SK-N-SH treated with all-trans-retinoic acid at 6 μM for 48 hours (cell line): ENCODE data around the gene TSC2.

Experiments used
- ATAC-seq: fragments of 200-7000 bp; cut with Tn5 transposase; 3 replicates; pipeline ENCODE4 v1.9.1; 2020; ENCODE audit warnings: mild to moderate bottlenecking, moderate library complexity
- ARNTL ChIP-seq: fragments of 450-650 bp; formaldehyde crosslinking; IDR thresholded peaks from 2 replicates; pipeline ENCODE4 v1.5.0; 2020; ENCODE audit warnings: low read depth, mild to moderate bottlenecking, moderate library complexity, borderline replicate concordance
- BACH2 ChIP-seq: fragments of 250-450 bp; sonication (Bioruptor Pico); IDR thresholded peaks from 2 replicates; pipeline ENCODE4 v1.9.0; 2021; ENCODE audit warnings: mild to moderate bottlenecking, borderline replicate concordance
- CSDC2 ChIP-seq: fragments of 250-450 bp; sonication (Bioruptor Pico); IDR thresholded peaks from 2 replicates; pipeline ENCODE4 v1.5.0; 2020; ENCODE audit warnings: mild to moderate bottlenecking, moderate library complexity
- ESRRG ChIP-seq: fragments of 250-450 bp; sonication (Bioruptor Pico); IDR thresholded peaks from 2 replicates; pipeline ENCODE4 v1.6.1; 2021; ENCODE audit warnings: mild to moderate bottlenecking
- GLIS3 ChIP-seq: fragments of 250-450 bp; sonication (Bioruptor Pico); IDR thresholded peaks from 2 replicates; pipeline ENCODE4 v1.5.0; 2020; ENCODE audit warnings: mild to moderate bottlenecking, moderate library complexity
- ISL1 ChIP-seq: fragments of 250-450 bp; sonication (Bioruptor Pico); IDR thresholded peaks from 2 replicates; pipeline ENCODE4 v2.1.2; 2022; ENCODE audit warnings: mild to moderate bottlenecking, moderate library complexity
- OSR1 ChIP-seq: fragments of 250-450 bp; sonication (Bioruptor Pico); IDR thresholded peaks from 2 replicates; pipeline ENCODE4 v1.8.0; 2022; ENCODE audit warnings: moderate library complexity, mild to moderate bottlenecking, inconsistent platforms
- PPARA ChIP-seq: fragments of 250-450 bp; sonication (Bioruptor Pico); IDR thresholded peaks from 2 replicates; pipeline ENCODE4 v1.5.0; 2020; ENCODE audit warnings: mild to moderate bottlenecking, borderline replicate concordance
- RARB ChIP-seq: fragments of 250-450 bp; sonication (Bioruptor Pico); IDR thresholded peaks from 2 replicates; pipeline ENCODE4 v1.8.0; 2021; ENCODE audit warnings: mild to moderate bottlenecking, moderate library complexity
- TCF4 ChIP-seq: fragments of 250-450 bp; sonication (Bioruptor Pico); IDR thresholded peaks from 2 replicates; pipeline ENCODE4 v1.8.0; 2021; ENCODE audit warnings: mild to moderate bottlenecking, moderate library complexity, borderline replicate concordance
- TOX ChIP-seq: fragments of 250-450 bp; sonication (Bioruptor Pico); IDR thresholded peaks from 2 replicates; pipeline ENCODE4 v1.8.0; 2021; ENCODE audit warnings: mild to moderate bottlenecking, moderate library complexity, borderline replicate concordance
- TSHZ2 ChIP-seq: fragments of 250-450 bp; sonication (Bioruptor Pico); IDR thresholded peaks from 2 replicates; pipeline ENCODE4 v1.5.0; 2020; ENCODE audit warnings: mild to moderate bottlenecking, moderate library complexity
- ZC3H10 ChIP-seq: fragments of 250-450 bp; sonication (Bioruptor Pico); IDR thresholded peaks from 2 replicates; pipeline ENCODE4 v1.5.1; 2021; ENCODE audit warnings: mild to moderate bottlenecking, moderate library complexity
- ZFP3 ChIP-seq: fragments of 250-450 bp; sonication (Bioruptor Pico); IDR thresholded peaks from 2 replicates; pipeline ENCODE4 v1.5.0; 2020; ENCODE audit warnings: mild to moderate bottlenecking, moderate library complexity
- ZFP30 ChIP-seq: fragments of 450-650 bp; formaldehyde crosslinking; IDR thresholded peaks from 2 replicates; pipeline ENCODE4 v1.5.0; 2022; ENCODE audit warnings: mild to moderate bottlenecking, moderate library complexity
- ZNF565 ChIP-seq: fragments of 450-650 bp; formaldehyde crosslinking; conservative IDR thresholded peaks from 2 replicates; pipeline ENCODE4 v1.5.0; 2020; ENCODE audit warnings: low read depth, mild to moderate bottlenecking, moderate library complexity
- ZNF70 ChIP-seq: fragments of 450-650 bp; formaldehyde crosslinking; IDR thresholded peaks from 2 replicates; pipeline ENCODE4 v1.5.0; 2020; ENCODE audit warnings: mild to moderate bottlenecking, moderate library complexity
- ZNF8 ChIP-seq: fragments of 450-650 bp; formaldehyde crosslinking; IDR thresholded peaks from 2 replicates; pipeline ENCODE4 v1.5.0; 2020; ENCODE audit warnings: mild to moderate bottlenecking, moderate library complexity
- TF ChIP-seq, protein P1 (sequence below): fragments of 250-450 bp; sonication (Bioruptor Pico); IDR thresholded peaks from 2 replicates; pipeline ENCODE4 v1.5.1; 2020; ENCODE audit warnings: low read depth, mild to moderate bottlenecking, moderate library complexity
- TF ChIP-seq, protein P2 (sequence below): fragments of 250-450 bp; sonication (Bioruptor Pico); IDR thresholded peaks from 2 replicates; pipeline ENCODE4 v1.8.0; 2021; ENCODE audit warnings: low read depth, mild to moderate bottlenecking, moderate library complexity, borderline replicate concordance
- TF ChIP-seq, protein P3 (sequence below): fragments of 250-450 bp; sonication (Bioruptor Pico); IDR thresholded peaks from 2 replicates; pipeline ENCODE4 v1.5.1; 2021; ENCODE audit warnings: mild to moderate bottlenecking, moderate library complexity

TSC2 gene

DNA sequence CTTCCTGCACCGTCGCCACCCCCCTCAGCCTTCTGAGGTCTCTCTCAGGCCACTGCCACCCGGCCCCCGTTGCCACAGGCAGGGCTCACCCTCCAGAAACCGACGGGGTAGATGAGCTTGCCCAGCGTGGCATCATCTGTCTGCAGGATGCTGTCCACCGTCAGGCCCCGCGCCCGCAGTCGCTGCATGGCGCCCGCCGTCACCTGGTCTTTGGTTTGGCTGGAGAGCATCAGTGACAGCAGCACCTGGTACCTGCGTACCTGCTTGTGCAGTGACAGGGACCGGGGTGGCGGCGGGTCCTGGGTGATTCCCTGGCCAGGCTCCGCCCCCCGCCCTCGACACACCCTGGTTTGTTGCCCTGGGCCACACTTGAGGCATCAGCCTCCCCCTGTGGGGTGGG, 3.2 kb upstream of the TSC2 start (continued):
- TF ChIP-seq TCF4 (CRISPR knock-in tag), result no peak
- no peak for TF ChIP-seq ZNF565 (CRISPR knock-in tag)
- TF ChIP-seq ESRRG (CRISPR knock-in tag), result no peak
- TF ChIP-seq, protein P1, sequence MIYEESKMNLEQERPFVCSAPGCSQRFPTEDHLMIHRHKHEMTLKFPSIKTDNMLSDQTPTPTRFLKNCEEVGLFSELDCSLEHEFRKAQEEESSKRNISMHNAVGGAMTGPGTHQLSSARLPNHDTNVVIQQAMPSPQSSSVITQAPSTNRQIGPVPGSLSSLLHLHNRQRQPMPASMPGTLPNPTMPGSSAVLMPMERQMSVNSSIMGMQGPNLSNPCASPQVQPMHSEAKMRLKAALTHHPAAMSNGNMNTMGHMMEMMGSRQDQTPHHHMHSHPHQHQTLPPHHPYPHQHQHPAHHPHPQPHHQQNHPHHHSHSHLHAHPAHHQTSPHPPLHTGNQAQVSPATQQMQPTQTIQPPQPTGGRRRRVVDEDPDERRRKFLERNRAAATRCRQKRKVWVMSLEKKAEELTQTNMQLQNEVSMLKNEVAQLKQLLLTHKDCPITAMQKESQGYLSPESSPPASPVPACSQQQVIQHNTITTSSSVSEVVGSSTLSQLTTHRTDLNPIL (CRISPR knock-in tag), result no peak
- TF ChIP-seq ZNF8, result no peak

GRCh38 chr16:2045965-2046892, 1.6 kb upstream of the TSC2 start:
- ATAC-seq, result no peak
- TF ChIP-seq OSR1 (no peak), PPARA (no peak), GLIS3 (CRISPR knock-in tag) (no peak), ZNF70 (no peak), TCF4 (CRISPR knock-in tag) (no peak), CSDC2 (CRISPR knock-in tag) (no peak), BACH2 (CRISPR knock-in tag) (no peak), ZC3H10 (CRISPR knock-in tag) (no peak), TSHZ2 (no peak), ZFP30 (CRISPR knock-in tag) (no peak), TOX (CRISPR knock-in tag) (no peak), ISL1 (CRISPR knock-in tag) (no peak)
- TF ChIP-seq, protein P2, sequence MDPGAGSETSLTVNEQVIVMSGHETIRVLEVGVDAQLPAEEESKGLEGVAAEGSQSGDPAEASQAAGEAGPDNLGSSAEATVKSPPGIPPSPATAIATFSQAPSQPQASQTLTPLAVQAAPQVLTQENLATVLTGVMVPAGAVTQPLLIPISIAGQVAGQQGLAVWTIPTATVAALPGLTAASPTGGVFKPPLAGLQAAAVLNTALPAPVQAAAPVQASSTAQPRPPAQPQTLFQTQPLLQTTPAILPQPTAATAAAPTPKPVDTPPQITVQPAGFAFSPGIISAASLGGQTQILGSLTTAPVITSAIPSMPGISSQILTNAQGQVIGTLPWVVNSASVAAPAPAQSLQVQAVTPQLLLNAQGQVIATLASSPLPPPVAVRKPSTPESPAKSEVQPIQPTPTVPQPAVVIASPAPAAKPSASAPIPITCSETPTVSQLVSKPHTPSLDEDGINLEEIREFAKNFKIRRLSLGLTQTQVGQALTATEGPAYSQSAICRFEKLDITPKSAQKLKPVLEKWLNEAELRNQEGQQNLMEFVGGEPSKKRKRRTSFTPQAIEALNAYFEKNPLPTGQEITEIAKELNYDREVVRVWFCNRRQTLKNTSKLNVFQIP (CRISPR knock-in tag), result no peak

DNA sequence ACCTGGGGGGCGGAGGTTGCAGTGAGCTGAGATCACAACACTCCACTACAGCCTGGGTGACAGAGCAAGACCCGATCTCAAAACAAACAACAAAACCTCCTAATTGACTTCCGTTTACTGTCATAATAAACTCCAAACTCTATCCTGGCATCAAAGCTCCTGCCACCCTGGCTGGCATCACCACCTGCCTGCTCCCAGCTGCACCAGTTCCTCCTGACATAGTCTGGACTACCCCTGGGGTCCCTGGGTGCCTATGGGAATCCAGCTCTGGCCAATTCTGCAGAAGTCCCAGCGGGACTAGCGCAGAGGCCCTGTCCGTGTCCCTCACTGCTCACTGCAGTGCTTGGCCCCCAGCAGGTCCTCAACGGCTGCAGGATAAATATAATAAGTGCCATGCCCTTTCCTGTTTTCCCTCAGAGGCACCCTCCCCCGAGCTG, 874 bp upstream of the TSC2 start:
- ATAC-seq, result peak; percentile 44
- TF ChIP-seq CSDC2 (CRISPR knock-in tag), result no peak
- no peak for TF ChIP-seq ISL1 (CRISPR knock-in tag)
- no peak for TF ChIP-seq ESRRG (CRISPR knock-in tag)
- TF ChIP-seq, protein P3, sequence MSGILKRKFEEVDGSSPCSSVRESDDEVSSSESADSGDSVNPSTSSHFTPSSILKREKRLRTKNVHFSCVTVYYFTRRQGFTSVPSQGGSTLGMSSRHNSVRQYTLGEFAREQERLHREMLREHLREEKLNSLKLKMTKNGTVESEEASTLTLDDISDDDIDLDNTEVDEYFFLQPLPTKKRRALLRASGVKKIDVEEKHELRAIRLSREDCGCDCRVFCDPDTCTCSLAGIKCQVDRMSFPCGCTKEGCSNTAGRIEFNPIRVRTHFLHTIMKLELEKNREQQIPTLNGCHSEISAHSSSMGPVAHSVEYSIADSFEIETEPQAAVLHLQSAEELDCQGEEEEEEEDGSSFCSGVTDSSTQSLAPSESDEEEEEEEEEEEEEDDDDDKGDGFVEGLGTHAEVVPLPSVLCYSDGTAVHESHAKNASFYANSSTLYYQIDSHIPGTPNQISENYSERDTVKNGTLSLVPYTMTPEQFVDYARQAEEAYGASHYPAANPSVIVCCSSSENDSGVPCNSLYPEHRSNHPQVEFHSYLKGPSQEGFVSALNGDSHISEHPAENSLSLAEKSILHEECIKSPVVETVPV (CRISPR knock-in tag), result no peak
- no peak for TF ChIP-seq TCF4 (CRISPR knock-in tag)
- no peak for TF ChIP-seq PPARA
- TF ChIP-seq GLIS3 (CRISPR knock-in tag), result no peak
- TF ChIP-seq, protein P1 (CRISPR knock-in tag), result no peak
- TF ChIP-seq, protein P2 (CRISPR knock-in tag), result no peak
- TF ChIP-seq ZNF8, result no peak
- TF ChIP-seq OSR1, result no peak
- TF ChIP-seq ZNF565 (CRISPR knock-in tag), result no peak
- TF ChIP-seq ZFP3 (CRISPR knock-in tag), result no peak
- no peak for TF ChIP-seq ARNTL (CRISPR knock-in tag)
- no peak for TF ChIP-seq ZFP30 (CRISPR knock-in tag)
- TF ChIP-seq TSHZ2, result no peak
- TF ChIP-seq BACH2 (CRISPR knock-in tag), result no peak
- no peak for TF ChIP-seq RARB
